NCI-H2196 (cell line): ENCODE results near the gene TAS1R1.
"Not testable (repeated sequence)": the region's sequence is repeated elsewhere in the genome, so short reads cannot be mapped to it uniquely, and the experiment has no call there.

Source experiments
- DNase-seq: peaks from one replicate; lab custom pipeline; 2025; ENCODE audit not compliant: unreplicated experiment; lab: John Stamatoyannopoulos, UW

TAS1R1 gene

DNA sequence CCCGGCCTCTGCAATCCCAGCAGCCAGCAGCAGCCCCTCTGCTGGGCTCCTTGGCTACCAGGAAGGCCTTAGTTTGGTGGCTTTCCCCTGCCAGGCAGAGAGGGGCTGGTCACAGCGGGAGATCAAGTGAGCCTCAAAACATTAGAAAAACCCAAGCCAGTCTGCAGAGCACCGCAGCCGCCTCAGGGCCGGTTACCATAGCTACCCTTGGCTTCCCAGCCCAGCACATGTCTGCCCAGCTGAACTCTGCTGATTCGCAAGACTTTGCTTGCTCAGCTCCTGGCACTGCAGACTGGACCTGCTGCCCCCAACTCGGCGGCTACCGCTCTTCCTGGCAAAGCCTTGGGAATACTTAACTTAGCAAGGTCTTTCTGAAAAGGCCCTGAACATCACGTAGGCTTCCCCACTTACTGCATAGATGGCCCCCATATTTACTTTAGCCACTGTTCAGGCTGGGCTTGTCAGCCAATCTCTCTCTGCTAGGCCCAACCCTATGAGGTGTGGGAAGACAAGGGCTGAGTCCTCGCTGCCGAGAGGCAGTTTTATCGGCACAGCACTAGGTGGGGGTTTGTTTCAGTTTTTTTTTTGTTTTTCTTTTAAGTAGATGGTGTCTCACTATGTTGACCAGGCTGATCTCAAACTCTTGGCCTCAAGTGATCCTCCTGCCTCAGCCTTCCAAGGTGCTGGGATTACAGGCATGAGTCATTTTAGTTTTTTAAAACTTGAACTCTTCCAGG, 35.0 kb upstream of the TAS1R1 start:
- peak; percentile 61 for DNase-seq

DNA sequence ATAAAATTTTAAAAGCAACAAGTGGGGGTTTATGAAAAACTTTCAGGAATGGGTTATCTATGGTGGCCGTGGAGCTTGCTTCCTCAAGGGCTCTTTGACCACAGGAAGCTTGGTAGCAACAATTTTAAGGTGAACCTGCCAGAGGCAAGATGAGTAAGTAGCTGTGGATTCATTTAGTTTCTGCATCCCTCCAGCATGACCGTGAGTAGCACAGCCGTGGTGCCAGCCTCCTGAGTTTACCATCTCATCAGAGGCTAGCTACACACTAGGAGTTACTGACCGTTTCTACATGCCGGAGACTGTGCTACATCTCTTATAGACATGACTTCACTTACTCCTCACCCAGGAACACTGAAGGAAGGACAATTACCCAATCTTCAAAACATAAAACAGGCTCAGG, 33.6 kb upstream of the TAS1R1 start:
- no peak for DNase-seq

DNA sequence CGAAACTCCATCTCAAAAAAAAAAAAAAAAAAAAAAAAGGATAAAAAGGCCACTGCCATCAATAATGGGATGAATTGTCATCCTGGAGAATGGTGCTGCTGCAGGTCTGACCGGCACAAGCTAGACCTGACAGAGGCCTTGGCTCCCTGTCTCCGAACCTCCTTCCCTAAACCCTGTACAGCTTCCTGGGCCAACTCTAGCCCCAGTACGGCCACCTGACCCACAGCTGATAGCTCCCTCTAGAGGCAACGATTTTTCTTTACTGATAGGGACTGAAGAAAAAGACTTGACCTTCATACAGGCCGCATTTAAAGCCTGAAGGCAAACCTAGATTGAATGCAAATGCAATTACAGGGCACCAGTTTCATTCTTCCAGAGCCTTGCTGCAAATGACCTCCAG, 31.5 kb upstream of the TAS1R1 start:
- DNase-seq: peak; percentile 60

DNA sequence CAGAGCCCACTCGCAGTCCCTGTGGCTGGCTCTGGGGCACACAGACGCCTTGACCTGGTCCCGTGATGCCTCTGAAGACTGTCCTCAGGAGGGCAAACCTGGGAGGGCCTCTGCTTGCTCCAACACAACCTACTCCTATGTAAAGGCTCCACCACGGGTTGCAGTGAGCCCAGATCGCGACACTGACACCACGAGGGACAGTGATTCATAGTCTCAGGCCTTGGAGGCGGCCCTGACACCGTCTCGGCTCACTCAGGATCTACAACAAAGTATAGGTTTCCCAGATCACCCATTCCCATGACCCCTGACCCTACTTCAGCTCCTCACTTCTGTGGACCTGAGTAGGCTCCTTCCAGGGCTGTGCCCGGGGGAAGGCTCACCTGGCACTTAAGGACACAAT, 28.8 kb upstream of the TAS1R1 start:
- DNase-seq: no peak

DNA sequence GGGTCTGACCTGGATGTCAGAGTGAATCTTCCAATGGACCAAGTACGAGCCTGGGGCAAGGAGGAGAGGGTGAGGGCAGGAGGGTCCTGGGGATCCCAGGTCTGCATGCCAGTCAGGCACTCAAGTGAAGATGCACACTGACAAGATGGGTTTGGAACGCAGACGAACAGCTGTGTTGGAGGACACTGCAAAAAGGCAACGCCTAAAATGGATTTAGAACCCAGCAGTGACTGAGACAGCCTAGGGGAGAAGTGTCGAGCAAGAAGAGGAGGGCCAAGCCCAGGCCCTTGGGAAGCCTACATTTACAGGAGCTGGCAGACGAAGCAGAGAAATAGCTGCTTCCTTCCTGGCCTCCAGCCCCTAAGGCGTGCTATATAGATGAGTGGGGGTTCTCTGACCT, 26.6 kb upstream of the TAS1R1 start:
- DNase-seq: no peak

DNA sequence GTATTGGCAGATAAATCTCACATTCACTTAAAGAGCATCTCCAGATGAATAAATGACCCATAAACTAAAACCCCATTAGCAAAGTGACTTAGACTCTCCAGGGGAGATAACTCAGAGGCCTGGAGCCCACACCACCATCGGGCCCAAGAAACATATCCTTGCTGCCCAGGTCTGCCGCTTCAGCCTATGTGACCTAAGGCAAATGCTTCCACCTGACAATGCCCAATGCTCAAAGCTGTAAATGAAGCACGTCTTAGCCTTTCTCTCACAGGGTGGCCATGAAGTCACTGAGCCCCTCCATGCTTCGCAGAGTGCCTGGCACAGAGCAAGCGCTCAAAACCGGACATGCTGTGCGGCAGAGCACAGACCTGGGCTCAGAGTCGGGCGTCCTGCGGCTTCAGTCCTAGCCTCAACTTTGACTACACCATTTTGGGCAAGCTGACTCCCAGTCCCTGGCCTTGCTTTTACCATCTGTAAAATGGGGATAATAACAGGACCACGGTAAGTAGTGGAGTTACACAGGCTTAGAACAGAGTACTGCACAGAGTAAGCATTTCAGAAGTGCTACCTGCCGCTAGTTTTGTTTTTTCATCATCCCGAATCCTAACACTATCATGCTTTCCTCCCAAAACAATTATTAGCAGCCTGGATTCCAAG, 24.5 kb upstream of the TAS1R1 start:
- no peak for DNase-seq

DNA sequence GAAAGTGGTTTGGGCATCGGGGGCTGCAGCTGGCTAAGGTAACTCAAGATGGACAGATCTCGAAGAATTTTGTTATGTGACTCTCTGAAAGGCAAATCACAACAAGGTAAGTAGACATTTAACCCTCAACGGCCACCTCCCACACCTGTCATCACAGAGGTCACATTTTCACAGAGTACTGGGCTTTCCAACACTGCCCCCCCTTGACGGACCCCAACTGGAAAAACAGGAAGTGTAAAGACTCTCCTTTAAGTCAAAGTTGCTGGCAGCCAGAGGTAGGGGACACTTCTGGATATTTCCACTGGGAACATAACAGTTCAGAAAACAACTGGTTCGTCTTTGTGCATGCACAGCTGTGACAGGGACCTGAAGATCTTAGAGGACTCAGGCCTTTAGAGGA, 23.1 kb upstream of the TAS1R1 start:
- DNase-seq: no peak

DNA sequence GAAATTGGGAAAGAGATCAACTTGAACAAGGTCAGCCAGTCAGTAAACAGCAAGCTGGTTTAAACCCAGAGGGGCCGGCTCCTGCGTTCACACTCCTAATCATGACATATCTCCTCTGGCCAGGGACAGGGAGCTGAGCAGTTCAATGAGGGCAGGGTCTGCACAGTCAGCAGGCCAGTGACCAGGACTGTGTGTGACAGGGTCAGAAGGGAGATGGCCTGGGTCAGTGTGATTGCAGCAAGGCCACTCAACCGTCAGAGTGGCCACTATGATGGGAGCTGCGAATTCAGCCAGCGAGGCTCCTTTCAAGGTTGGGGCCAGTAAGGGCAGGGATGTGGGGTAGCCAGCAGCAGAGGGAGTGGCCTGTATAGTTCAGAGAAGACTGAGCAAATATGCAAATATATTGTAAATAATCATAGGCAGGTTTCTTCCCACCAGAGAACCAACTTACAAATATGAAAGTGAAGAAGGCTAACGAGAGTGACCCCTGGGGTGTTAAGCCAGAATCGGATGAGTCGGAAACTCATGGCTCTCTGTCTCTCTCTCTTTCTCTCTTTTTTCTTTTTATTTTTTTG, 20.8 kb upstream of the TAS1R1 start:
- DNase-seq: no peak

DNA sequence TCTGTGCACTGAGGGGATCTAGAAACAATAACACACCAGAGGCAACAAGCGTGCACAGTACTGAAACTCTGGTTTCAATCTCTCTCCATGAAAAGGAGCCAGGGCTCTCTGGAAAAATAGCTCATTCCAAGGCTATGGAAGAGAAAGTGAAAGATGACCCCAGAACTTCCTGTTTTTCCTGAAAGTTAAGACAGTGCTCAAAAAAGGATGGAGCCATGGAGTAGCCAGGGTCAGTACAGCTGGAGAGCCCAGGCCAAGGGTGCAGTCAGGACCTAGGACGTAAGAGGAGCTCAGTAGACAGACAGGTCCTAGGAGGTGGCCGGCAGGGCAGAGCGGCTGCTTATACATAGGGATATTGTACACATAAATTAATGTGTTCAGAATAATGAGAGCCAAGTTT, 19.9 kb upstream of the TAS1R1 start:
- no peak for DNase-seq

DNA sequence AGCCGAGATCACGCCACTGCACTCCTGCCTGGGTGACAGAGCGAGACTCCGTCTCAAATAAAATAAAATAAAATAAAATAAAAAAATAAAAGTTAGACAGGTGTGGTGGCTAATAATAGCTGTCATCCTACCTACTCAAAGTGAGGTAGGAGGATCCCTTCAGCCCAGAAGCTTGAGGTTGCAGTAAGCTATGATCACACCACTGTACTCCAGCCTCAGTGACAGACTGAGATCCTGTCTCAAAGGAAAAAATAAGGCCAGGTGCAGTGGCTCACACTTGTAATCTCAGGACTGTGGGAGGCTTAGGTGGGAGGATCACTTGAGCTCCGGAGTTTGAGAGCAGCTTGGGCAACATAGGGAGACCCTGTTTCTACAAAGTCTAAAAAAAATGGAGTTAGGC, 18.8 kb upstream of the TAS1R1 start:
- no peak for DNase-seq

DNA sequence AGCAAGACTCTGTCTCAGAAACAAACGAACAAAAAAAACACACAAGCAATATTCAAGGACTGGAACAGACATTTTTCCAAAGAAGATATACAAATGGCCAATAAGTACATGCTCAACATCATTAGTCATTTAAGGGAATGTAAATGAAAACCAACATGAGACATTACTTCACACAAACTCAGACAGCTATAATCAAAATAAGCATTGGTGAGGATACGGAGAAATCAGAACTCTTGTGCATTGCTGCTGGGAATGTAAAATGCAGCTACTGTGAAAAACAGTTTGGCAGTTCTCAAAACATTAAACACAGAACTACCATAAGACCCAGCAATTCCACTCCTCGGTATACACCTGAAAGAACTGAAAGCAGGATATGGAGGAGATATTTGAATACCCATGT, 16.2 kb upstream of the TAS1R1 start:
- DNase-seq: no peak

DNA sequence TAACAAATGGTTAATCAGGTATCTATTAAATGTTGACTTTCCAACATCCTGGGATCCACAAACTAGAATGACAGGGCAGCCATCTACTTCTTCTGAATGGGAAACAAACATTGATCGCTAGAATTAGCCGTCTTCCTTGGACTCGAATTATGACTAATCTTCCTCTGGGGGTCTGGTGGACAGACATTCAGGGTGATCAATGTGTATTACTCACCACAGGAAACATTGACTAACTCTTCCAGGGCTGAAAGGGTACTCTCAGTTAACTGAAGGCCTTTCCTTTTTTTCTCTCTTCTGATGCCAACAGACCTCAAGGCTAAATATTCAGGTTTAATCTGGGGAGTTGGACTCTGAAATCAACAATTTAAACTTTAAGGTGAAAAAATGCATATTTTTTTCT, 10.3 kb upstream of the TAS1R1 start:
- DNase-seq: no peak

DNA sequence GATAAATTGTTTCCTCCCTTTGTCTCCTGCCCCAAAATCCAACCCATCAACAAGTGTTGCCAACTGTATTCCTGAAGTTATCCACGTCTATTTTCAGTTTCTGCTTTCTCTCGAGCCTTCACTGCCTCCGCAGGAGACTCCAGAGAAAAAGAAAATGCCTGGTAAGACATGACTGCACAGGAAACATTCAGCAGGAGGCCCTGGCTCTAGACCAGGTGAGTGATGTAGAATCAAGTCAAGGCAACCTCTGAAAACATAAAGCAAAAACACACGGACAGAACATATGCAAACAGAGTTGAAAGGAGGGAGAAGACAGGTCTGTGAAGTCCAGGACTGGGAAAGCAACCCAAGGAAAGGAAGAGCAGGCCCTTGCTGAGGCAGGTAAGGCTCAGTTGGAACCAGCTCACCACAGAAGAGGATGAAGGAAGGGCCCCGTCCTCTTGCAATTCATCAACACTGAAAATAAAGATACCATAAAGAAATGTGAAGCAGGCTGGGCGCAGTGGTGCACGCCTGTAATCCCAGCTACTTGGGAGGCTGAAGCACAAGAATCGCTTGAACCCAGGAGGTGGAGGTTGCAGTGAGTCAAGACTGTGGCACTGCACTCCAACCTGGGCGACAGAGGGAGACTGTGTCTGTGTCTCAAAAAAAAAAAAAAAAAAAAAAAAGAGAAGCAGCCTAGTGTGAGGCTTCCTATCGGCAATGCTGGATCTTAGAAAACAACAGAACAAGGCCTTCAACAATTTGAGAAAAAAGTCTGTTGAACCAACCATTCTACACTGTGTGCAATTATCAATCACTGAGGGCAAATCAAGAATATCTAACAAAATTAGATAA, 9.6 kb upstream of the TAS1R1 start:
- no peak for DNase-seq

DNA sequence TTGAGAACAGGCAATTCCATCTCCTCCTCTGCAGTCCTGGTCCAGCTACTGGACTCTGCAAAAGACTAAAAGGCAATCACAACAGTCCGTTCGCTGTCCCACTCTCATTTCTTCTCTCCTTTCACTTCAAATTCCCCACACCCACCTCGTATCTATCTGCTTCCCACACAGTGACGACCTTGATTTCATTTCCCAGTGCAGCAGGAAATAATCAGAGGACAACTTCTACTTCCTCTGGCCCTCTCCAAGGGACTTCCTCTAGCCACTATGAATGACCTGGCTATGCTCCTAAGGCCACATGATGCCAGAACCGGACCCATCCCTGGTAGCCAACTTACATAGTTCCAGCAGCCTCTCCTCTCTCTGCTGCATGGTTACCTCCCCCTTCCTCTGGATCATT, 8.8 kb upstream of the TAS1R1 start:
- DNase-seq: no peak

DNA sequence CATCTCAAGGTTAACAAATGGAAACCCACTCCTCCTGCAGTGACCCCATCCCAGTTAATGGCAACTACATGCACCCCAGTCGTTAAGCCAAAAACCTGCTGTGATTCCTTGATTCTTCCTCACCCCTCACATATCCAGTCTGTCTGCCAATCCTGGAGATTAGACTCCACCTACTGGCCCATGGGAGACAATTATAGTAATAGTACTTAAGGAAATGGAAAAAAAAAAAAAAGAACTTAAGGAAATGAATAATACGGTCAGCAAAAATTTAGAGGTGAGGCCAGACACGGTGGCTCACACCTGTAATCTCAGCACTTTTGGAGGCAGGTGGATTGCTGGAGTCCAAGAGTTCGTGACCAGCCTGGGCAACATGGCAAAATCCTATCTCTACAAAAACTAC, 7.8 kb upstream of the TAS1R1 start:
- DNase-seq: no peak

DNA sequence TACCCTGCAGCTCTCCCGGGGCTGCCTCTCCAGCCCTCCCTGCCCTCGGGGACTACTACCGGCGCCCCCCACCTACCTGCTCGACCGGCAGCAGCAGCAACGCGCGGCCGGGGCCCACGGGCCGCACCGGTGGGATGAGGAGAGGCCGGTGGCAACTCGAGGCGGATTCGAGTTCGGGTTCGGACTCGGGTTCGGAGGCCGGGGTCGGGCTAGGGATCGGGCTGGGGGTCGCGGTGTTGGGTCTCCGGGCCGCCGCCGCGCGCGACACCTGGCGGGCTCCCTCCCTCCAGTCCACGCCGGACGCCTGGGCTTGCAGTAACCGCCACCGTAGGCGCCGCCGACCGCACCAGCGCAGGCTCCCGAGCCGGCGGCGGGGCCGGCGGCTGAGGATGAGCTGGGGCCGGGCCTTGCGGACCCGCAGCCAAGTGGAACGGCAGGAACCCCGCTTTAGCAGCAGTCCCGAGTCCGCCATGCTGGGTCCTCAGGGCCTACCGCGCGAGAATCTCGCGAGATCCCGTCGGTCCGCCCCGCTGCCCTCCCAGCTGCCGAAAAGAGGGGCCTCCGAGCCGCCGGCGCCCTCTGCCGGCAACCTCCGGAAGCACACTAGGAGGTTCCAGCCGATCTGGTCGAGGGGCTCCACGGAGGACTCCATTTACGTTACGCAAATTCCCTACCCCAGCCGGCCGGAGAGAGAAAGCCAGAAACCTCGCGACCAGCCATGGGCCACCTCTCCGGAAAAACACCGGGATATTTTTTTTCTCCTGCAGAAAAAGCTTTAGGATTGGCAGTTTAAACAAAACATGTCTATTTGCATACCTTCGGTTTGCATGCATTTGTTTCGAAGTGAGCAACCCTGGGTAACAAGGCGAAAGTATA, 838 bp upstream of the TAS1R1 start, which contains the start of gene NOL9:
Gene NOL9, minus strand, starts transcription at position 483 of the 876 bp plus-strand sequence. Its CDS starts 11 bp downstream, at position 472.
- peak; percentile 94 for DNase-seq

DNA sequence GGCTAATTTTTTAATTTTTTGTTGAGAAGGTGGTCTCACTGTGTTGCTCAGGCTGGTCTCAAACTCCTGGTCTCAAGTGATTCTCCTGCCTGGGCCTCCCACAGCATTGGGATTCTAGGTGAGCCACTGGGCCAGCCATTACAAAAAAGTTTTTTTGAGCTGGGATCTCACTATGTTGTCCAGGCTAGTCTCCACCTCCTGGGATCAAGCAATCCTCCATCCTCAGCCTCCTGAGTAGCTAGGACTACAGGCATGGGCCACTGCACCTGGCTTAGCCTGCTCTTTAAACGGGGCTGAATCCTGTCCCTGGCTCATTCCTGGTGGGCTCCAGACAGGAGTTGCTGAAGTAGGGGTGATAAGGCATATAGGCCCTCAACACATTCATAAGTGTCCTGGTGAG, 2.5 kb downstream of the TAS1R1 start:
- no peak for DNase-seq

DNA sequence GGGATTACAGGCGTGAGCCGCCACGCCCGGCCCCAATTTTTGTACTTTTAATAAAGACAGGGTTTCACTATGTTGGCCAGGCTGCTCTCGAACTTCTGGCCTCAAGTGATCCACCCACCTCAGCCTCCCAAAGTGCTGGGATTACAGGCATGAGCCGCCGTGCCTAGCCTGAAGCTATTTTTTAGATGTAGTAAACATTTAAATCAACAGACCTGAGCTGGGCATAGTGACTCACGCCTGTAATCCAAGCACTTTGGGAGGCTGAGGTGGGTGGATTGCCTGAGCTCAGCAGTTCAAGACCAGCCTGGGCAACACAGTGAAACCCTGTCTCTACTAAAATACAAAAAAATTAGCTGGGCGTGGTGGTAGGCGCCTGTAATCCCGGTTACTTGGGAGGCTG, 4.1 kb downstream of the TAS1R1 start:
- not testable (repeated sequence) for DNase-seq

DNA sequence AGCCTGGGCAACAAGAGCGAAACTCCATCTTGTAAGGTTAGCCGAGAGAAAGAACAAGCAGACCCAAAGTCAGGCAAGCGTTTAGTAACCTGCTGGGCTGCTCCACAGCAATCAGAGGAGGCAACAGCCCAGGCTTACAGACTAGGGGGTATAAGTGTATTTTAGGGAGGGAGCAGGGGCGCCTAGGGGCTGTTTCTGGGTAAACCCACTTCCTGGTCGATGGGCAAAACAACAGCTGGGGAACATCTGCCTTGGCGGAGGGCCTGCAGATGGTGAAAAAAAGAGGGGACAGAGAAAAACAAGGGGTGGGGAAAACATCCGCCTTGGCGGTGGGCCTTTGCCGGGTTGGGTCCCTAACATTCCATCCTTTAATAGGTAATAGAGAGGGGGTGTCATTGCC, 5.2 kb downstream of the TAS1R1 start:
- no peak for DNase-seq

DNA sequence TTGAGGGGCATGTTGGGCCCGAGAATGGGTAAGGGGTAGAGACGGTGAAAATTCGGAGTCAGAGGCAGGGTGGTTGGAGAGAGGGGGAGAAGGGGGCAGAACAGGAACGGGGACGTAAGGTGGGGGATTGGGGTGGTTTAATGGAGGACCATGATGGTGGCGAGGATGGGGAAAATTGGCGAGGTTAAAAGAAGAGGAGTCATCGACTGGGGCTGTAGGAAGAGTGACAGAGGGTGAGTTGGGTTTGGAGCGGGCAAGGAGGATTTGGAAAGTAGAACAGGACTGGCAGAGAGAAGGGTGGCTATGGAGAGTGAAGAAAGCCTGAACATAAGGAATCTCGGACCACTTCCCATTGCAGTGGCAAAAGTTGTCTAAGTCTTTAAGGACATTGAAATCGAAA, 13.9 kb downstream of the TAS1R1 start:
- no peak for DNase-seq

DNA sequence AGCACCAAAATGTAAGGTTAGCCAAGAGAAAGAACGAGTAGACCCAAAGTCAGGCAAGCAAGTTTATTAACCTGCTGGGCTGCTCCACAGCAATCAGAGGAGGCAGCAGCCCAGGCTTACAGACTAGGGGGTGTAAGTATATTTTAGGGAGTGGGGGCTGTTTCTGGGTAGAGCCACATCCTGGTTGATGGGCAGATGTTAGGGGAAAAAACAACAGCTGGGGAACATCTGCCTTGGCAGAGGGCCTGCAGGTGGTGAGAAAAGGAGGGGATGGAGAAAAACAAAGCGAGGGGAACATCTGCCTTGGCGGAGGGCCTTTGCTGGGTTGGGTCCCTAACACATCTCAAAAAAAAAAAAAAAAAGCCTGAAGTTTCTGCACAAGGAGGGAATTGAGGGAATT, 15.0 kb downstream of the TAS1R1 start:
- no peak for DNase-seq
